Renal cortex interstitium (tissue), 11 donors: Measurements from ENCODE around the gene REN. TPM values are rescaled to one million over a fixed set of nuclear protein-coding genes. Genes with fewer than 3 reads are reported as not detected.
A peak's percentile ranks its signal among the peaks of the same experiment; 100 is the strongest.

Experiments used
- DNase-seq, 11 donors: peaks; one replicate each; pipeline ENCODE4 v3.0.0-alpha.2; 2013; ENCODE audit warnings: low read depth in 9 of 11, low spot score in 4 of 11; ENCODE audit errors: extremely low read depth in 1 of 11
- polyA plus RNA-seq, 3 donors: library from polyadenylated mRNA; unstranded; fragments of 120-200 nt; gene quantifications; one replicate each; pipeline ENCODE4 v1.2.1, GENCODE V29; 2013; ENCODE audit not compliant: insufficient read length in 3 of 3

The REN gene
- polyA plus RNA-seq, 3 donors: 71.1 to 81.4 (median 80.3) TPM

GRCh38 chr1:204167730-204168129 is 1.6 kb upstream of the REN start:
- DNase-seq: no peak

GRCh38 chr1:204162494-204163074 is 3.6 kb downstream of the REN start:
- DNase-seq: peak in 10 of 11 donors; percentile 49 to 77 (median 62)

- no peak for DNase-seq
These were observed 4.3 kb downstream of the REN start for GRCh38 chr1:204161609-204162493.

- DNase-seq: no peak
These were observed 8.2 kb downstream of the REN start for GRCh38 chr1:204157962-204158361.

GRCh38 chr1:204155881-204156280 is 10.3 kb downstream of the REN start:
- no peak for DNase-seq

GRCh38 chr1:204154568-204155255 is 11.4 kb downstream of the REN start:
- no peak for DNase-seq

GRCh38 chr1:204153667-204154066 is 12.5 kb downstream of the REN start:
- no peak for DNase-seq

GRCh38 chr1:204152310-204153044 is 13.7 kb downstream of the REN start:
- no peak for DNase-seq

- DNase-seq: peak in 3 of 11 donors; percentile 41 to 60 (median 49)
These were observed 14.4 kb downstream of the REN start, which contains the start of gene ETNK2 for GRCh38 chr1:204151552-204152309. Gene ETNK2, minus strand, starts transcription at chr1:204152044. Its CDS starts 192 bp downstream, at chr1:204151852.

GRCh38 chr1:204150702-204151551 is 15.2 kb downstream of the REN start:
- no peak for DNase-seq

- no peak for DNase-seq
These were observed 16.2 kb downstream of the REN start for GRCh38 chr1:204149635-204150565.

- DNase-seq: no peak
These were observed 17.0 kb downstream of the REN start for GRCh38 chr1:204149107-204149506.

GRCh38 chr1:204147406-204148383 is 18.4 kb downstream of the REN start:
- no peak for DNase-seq

GRCh38 chr1:204146965-204147364 is 19.2 kb downstream of the REN start:
- no peak for DNase-seq

- no peak for DNase-seq
These were observed 19.8 kb downstream of the REN start for GRCh38 chr1:204146309-204146708.
